ENCODE results near the gene N4BP3. TPM values are rescaled to one million over a fixed set of nuclear protein-coding genes. Genes with fewer than 3 reads are reported as not detected.
"Not testable (repeated sequence)": the region's sequence is repeated elsewhere in the genome, so short reads cannot be mapped to it uniquely, and the experiment has no call there.

N4BP3 gene
- total and polyA plus RNA-seq, 5 donors from 2014 or later = 0.07 to 2.5 (median 0.35) TPM

DNA sequence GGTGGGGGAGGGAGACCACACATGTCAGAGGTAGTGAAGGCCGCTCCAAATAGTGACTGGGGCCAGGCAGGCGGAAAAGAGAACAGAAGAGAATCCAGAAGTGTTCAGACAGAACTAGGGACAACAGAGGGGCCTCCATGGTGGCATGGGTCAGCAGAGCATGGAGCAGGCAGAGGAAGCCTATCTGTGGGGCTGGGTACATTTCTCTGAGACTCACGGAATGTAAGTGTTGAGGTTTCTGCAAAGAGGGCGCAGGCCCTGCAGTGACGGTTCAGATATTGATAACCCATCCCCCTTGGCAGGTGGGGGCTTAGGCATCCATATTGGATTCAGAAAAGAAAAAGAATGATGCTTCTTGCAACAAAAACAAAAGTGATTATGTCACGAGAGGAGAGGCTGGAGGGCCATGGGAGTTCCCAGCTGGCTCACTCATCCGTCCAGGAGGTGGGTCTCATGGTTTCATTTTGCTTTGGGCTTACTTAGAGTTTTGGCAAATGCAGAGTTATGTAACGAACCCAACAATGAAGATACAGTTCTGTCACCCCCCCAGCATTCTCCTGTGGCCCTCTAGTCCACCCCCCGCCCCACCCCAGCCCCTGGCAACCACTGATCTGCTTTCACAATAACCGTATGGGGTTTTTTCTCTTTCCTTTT is 12.0 kb downstream of the N4BP3 start:
- Histone ChIP-seq H3K9me3 (ENCODE audit: control insufficient read depth in 2 of 2, low read length in 2 of 2) (no peaks in the 10 kb centered on the region), H3K27ac (ENCODE audit: insufficient read depth, low read length, poor library complexity, severe bottlenecking) (no peak overlapping the region), H3K4me1 (ENCODE audit: control insufficient read depth, insufficient read depth, low read length, poor library complexity, severe bottlenecking) (peaks cover 16% of the 10 kb centered on the region), H3K36me3 (ENCODE audit: control insufficient read depth, insufficient read depth, low read length) (no peaks in the 10 kb centered on the region), H3K4me3 (ENCODE audit: low read depth, low read length) (no peak overlapping the region), H3K27me3 (ENCODE audit: control insufficient read depth, insufficient read depth, low read length) (no peaks in the 10 kb centered on the region)
- no peak for DNase-seq
- peaks cover 2 to 11% (median 5%) of the 10 kb centered on the region in 4 donors for H3K4me1 Mint-ChIP-seq
- H3K27me3 Mint-ChIP-seq = no peaks in the 10 kb centered on the region
- H3K9me3 Mint-ChIP-seq = no peaks in the 10 kb centered on the region
- ATAC-seq (ENCODE audit: low read depth in 2 of 2) = no peak
- no peaks in the 10 kb centered on the region for H3K36me3 Mint-ChIP-seq
- H3K27ac Mint-ChIP-seq = no peak overlapping the region
- H3K4me3 Mint-ChIP-seq = no peak overlapping the region

DNA sequence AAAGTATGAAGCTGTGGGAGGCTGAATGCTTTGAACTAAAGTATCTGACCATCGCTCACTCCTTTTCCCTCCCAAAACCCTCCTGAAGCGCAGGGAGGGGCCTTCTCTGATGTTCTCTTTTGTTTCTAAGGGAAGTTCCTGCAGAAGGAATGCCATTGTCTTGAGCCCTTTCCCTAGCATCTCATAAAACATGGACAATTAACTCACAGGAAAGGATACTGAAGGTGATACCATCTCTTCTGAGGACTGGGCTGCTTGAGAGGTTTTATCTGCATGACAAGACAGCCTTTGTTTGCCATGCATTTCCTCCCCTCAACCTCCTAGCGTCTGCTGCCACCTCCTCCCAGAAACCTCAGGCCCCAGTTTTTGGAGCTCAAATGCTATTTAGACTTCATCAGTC is 13.2 kb downstream of the N4BP3 start:
- H3K27ac Mint-ChIP-seq = peak overlapping the region in 1 of 3 donors; percentile 35

DNA sequence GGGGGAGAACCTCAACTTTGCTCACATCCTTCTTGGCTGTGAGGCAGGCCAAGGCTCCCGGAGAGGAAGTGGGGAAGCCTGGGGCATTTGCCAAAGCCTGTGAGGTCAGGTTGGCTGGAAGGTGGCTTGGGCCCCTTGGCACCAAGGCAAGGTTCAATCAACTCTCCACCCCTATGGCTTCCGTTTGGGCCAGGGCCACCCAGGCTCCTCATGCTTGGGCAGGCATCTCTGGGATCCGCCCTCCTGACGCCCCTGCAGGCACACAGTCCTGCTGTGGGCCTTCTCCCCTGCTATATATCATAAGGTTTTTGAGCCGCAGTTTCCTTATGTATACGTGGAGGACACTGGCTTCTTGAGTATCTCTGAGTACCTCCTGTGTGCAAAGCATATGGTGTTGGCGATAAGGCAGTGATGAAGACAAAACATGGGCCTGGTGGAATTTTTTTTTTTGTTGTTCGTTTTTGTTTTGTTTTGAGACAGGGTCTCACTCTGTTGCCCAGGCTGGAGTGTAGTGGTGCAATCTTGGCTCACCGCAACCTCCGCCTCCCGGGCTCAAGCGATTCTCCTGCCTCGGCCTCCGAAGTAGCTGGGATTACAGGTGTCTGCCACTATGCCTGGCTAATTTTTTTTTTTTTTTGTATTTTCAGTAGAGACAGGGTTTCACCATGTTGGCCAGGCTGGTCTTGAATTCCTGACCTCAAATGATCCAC is 14.1 kb downstream of the N4BP3 start:
- H3K4me3 ChIP-seq (ENCODE audit: low read depth, low read length); H3K36me3 ChIP-seq (ENCODE audit: control insufficient read depth, insufficient read depth, low read length); ATAC-seq (ENCODE audit: low read depth in 2 of 2); H3K9me3 ChIP-seq (ENCODE audit: control insufficient read depth in 2 of 2, low read length in 2 of 2); H3K27me3 ChIP-seq (ENCODE audit: control insufficient read depth, insufficient read depth, low read length); H3K27ac ChIP-seq (ENCODE audit: insufficient read depth, low read length, poor library complexity, severe bottlenecking); H3K27me3 Mint-ChIP-seq; H3K9me3 Mint-ChIP-seq; DNase-seq; H3K36me3 Mint-ChIP-seq: not testable (repeated sequence)
- peak overlapping the region in 1 of 3 donors; percentile 38 for H3K27ac Mint-ChIP-seq
- H3K4me3 Mint-ChIP-seq = peak overlapping the region in 2 of 4 donors; percentile 57 to 61
- H3K4me1 Mint-ChIP-seq = peaks cover 4 to 17% (median 7%) of the 10 kb centered on the region in 4 donors
- H3K4me1 ChIP-seq (ENCODE audit: control insufficient read depth, insufficient read depth, low read length, poor library complexity, severe bottlenecking) = peaks cover 13% of the 10 kb centered on the region

More for the DNA sequence above, 13.2 kb downstream of the N4BP3 start:
- ATAC-seq (ENCODE audit: low read depth in 2 of 2) (no peak), DNase-seq (no peak)
- H3K27me3 Mint-ChIP-seq = no peaks in the 10 kb centered on the region
- H3K4me1 Mint-ChIP-seq = peaks cover 3 to 8% (median 5%) of the 10 kb centered on the region in 4 donors
- Histone ChIP-seq H3K36me3 (ENCODE audit: control insufficient read depth, insufficient read depth, low read length) (no peaks in the 10 kb centered on the region), H3K4me3 (ENCODE audit: low read depth, low read length) (no peak overlapping the region), H3K4me1 (ENCODE audit: control insufficient read depth, insufficient read depth, low read length, poor library complexity, severe bottlenecking) (peaks cover 9% of the 10 kb centered on the region), H3K27ac (ENCODE audit: insufficient read depth, low read length, poor library complexity, severe bottlenecking) (no peak overlapping the region), H3K9me3 (ENCODE audit: control insufficient read depth in 2 of 2, low read length in 2 of 2) (no peaks in the 10 kb centered on the region), H3K27me3 (ENCODE audit: control insufficient read depth, insufficient read depth, low read length) (no peaks in the 10 kb centered on the region)
- H3K36me3 Mint-ChIP-seq = peaks cover 1% of the 10 kb centered on the region
- no peaks in the 10 kb centered on the region for H3K9me3 Mint-ChIP-seq
- peak overlapping the region in 1 of 4 donors; percentile 57 for H3K4me3 Mint-ChIP-seq

GRCh38 chr5:178129296-178129695 is 16.0 kb downstream of the N4BP3 start:
- H3K9me3 Mint-ChIP-seq = peaks cover 0 to 3% (median 0%) of the 10 kb centered on the region in 7 donors
- no peaks in the 10 kb centered on the region for H3K27me3 ChIP-seq (ENCODE audit: control insufficient read depth, insufficient read depth, low read length)
- no peaks in the 10 kb centered on the region for H3K9me3 ChIP-seq (ENCODE audit: control insufficient read depth in 2 of 2, low read length in 2 of 2)
- ATAC-seq (ENCODE audit: low read depth in 2 of 2) (no peak), DNase-seq (no peak)
- H3K27ac Mint-ChIP-seq = no peak overlapping the region
- H3K27me3 Mint-ChIP-seq = no peaks in the 10 kb centered on the region
- peaks cover 2% of the 10 kb centered on the region for H3K36me3 ChIP-seq (ENCODE audit: control insufficient read depth, insufficient read depth, low read length)
- peaks cover 13% of the 10 kb centered on the region for H3K4me1 ChIP-seq (ENCODE audit: control insufficient read depth, insufficient read depth, low read length, poor library complexity, severe bottlenecking)
- H3K36me3 Mint-ChIP-seq = peaks cover 10% of the 10 kb centered on the region
- H3K4me1 Mint-ChIP-seq = peaks cover 8 to 26% (median 13%) of the 10 kb centered on the region in 4 donors
- H3K4me3 Mint-ChIP-seq = peak overlapping the region in 3 of 4 donors; percentile 50 to 86 (median 64)
- H3K4me3 ChIP-seq (ENCODE audit: low read depth, low read length) = no peak overlapping the region
- H3K27ac ChIP-seq (ENCODE audit: insufficient read depth, low read length, poor library complexity, severe bottlenecking) = no peak overlapping the region

GRCh38 chr5:178130234-178130575 is 16.9 kb downstream of the N4BP3 start:
- peak overlapping the region in 1 of 3 donors; percentile 60 for H3K27ac Mint-ChIP-seq
- Histone ChIP-seq H3K4me3 (ENCODE audit: low read depth, low read length) (peak overlapping the region; percentile 58), H3K27ac (ENCODE audit: insufficient read depth, low read length, poor library complexity, severe bottlenecking) (peak overlapping the region; percentile 84), H3K4me1 (ENCODE audit: control insufficient read depth, insufficient read depth, low read length, poor library complexity, severe bottlenecking) (peaks cover 13% of the 10 kb centered on the region)
- H3K27me3 Mint-ChIP-seq; H3K9me3 Mint-ChIP-seq; H3K36me3 ChIP-seq (ENCODE audit: control insufficient read depth, insufficient read depth, low read length); H3K9me3 ChIP-seq (ENCODE audit: control insufficient read depth in 2 of 2, low read length in 2 of 2); DNase-seq; ATAC-seq (ENCODE audit: low read depth in 2 of 2); H3K27me3 ChIP-seq (ENCODE audit: control insufficient read depth, insufficient read depth, low read length): not testable (repeated sequence)
- peaks cover 15% of the 10 kb centered on the region for H3K36me3 Mint-ChIP-seq
- H3K4me1 Mint-ChIP-seq = peaks cover 10 to 32% (median 17%) of the 10 kb centered on the region in 4 donors
- peak overlapping the region; percentile 77 to 90 (median 84) for H3K4me3 Mint-ChIP-seq

DNA sequence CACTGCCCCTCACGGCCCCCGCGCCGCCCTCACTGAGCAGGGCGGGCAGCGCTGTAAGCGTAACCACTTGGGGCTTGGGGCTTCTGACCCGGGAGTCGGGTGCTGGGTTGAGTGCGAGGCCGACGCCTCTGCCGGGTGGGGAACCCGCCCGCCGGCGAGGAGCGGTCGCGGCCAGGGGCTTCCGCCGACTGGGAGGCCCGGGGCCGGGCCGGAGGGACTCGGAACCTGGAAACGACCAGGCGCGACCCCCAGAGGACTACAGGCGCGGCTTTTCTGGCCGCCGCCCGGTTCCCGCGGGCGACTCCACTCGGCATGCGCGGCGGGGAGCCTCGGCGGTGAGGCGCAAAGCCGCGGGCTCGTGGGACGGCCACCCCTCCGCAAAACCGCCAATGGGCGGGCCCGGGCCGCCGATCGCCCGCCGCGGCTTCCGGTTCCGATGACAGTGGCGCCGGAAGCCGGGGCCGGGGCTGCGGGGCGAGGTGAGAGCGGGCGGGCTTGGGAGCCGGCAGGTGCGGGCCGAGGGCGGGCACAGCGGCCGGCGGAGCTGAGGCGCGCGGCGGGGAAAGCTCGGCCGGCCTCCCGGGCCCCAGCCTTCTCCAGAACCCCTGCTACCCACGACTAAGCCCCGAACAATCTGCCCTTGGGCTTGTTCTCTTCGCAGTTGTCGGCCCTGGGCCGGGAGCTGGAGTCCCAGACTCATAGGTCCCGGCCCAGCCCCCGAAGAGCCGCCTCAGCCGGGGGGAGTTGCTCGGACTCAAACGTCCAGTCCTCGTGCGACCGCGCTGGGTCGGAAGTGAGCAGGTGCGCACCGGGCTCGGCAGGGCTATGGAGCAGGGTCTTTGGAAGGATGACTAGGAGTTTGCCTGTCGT is 17.5 kb downstream of the N4BP3 start, which contains the start of gene RMND5B:
TSS of gene RMND5B (plus strand) at position 439 of the 870 bp plus-strand sequence. CDS start 7,106 bp downstream, outside the sequence.
- peak; percentile 89 to 92 for ATAC-seq (ENCODE audit: low read depth in 2 of 2)
- peak within 1 kb of the TSS; percentile 58 for H3K4me3 ChIP-seq (ENCODE audit: low read depth, low read length)
- H3K36me3 ChIP-seq (ENCODE audit: control insufficient read depth, insufficient read depth, low read length) = peaks cover 11% of the 10 kb centered on the region
- H3K27me3 ChIP-seq (ENCODE audit: control insufficient read depth, insufficient read depth, low read length) = no peaks in the 10 kb centered on the region
- peak within 1 kb of the TSS; percentile 84 for H3K27ac ChIP-seq (ENCODE audit: insufficient read depth, low read length, poor library complexity, severe bottlenecking)
- no peaks in the 10 kb centered on the region for H3K9me3 ChIP-seq (ENCODE audit: control insufficient read depth in 2 of 2, low read length in 2 of 2)
- peaks cover 0 to 3% (median 0%) of the 10 kb centered on the region in 7 donors for H3K9me3 Mint-ChIP-seq
- DNase-seq = peak; percentile 77 to 93 (median 84)
- no peaks in the 10 kb centered on the region for H3K27me3 Mint-ChIP-seq
- peaks cover 21% of the 10 kb centered on the region for H3K36me3 Mint-ChIP-seq
- H3K27ac Mint-ChIP-seq = peak within 1 kb of the TSS; percentile 81 to 94 (median 91)
- H3K4me1 ChIP-seq (ENCODE audit: control insufficient read depth, insufficient read depth, low read length, poor library complexity, severe bottlenecking) = peaks cover 15% of the 10 kb centered on the region
- peaks cover 10 to 37% (median 22%) of the 10 kb centered on the region in 4 donors for H3K4me1 Mint-ChIP-seq
- peak within 1 kb of the TSS; percentile 84 to 94 (median 92) for H3K4me3 Mint-ChIP-seq

DNA sequence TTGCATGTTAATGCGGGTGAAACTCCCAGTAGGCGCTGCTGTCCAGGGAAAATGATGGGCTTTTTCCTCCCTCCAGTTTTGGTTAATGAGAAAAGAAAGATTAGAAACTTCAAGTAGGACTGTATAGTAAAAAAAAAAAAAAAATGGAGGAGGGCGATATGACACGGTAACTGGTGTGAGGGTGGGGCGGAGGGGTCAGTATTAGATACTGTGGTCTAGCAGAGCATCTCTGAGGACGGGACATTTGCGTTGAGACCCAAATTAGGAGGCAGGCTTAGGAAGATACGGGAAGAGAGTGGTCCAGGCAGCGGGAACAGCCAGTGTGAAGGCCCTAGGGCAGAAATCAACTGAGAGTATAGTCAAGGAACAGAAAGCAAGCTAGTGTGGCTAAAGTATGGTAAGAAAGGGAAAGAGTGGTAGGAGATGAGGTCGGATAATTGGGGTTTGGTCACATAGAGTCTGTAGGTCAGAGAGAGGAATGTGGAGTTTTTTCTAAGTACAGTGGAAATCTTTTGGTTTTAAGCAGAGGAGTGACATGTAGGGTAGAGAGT is 18.2 kb downstream of the N4BP3 start:
- Mint-ChIP-seq H3K36me3 (peaks cover 24% of the 10 kb centered on the region), H3K27ac (peak overlapping the region; percentile 81 to 94 (median 91)), H3K4me1 (peaks cover 10 to 40% (median 26%) of the 10 kb centered on the region in 4 donors), H3K4me3 (peak overlapping the region; percentile 84 to 94 (median 88)), H3K9me3 (peaks cover 0 to 3% (median 0%) of the 10 kb centered on the region in 7 donors), H3K27me3 (no peaks in the 10 kb centered on the region)
- H3K27me3 ChIP-seq (ENCODE audit: control insufficient read depth, insufficient read depth, low read length) = no peaks in the 10 kb centered on the region
- H3K9me3 ChIP-seq (ENCODE audit: control insufficient read depth in 2 of 2, low read length in 2 of 2) = no peaks in the 10 kb centered on the region
- H3K27ac ChIP-seq (ENCODE audit: insufficient read depth, low read length, poor library complexity, severe bottlenecking) = peak overlapping the region; percentile 84
- H3K4me3 ChIP-seq (ENCODE audit: low read depth, low read length) = peak overlapping the region; percentile 48
- ATAC-seq (ENCODE audit: low read depth in 2 of 2) (no peak), DNase-seq (no peak)
- peaks cover 16% of the 10 kb centered on the region for H3K4me1 ChIP-seq (ENCODE audit: control insufficient read depth, insufficient read depth, low read length, poor library complexity, severe bottlenecking)
- H3K36me3 ChIP-seq (ENCODE audit: control insufficient read depth, insufficient read depth, low read length) = peaks cover 16% of the 10 kb centered on the region
